ENCODE data around the gene RCVRN. TPM values are rescaled to one million over a fixed set of nuclear protein-coding genes. Genes with fewer than 3 reads are reported as not detected.

The RCVRN gene
- total and polyA plus RNA-seq, 3 donors from 2014 or later, result 0.32 to 0.63 (median 0.50) TPM

GRCh38 chr17:9938764-9939163, 33.7 kb upstream of the RCVRN start:
- H3K4me3 ChIP-seq, result no peak overlapping the region
- H3K27ac ChIP-seq, result no peak overlapping the region
- WGBS, 2 donors, result 93 to 100% methylated on average over 1 of the region's 1 CpG
- intact Hi-C loops (cut with DNase I; ENCODE audit: low total_unique reads), result no loop called here
- TF ChIP-seq CTCF (IDR thresholded peaks at IDR 0.05) (no peak), POLR2A (IDR thresholded peaks at IDR 0.05) (no peak)
- no peak for DNase-seq
- no peaks in the 10 kb centered on the region for H3K9me3 ChIP-seq
- peaks cover 14% of the 10 kb centered on the region for H3K4me1 ChIP-seq
- no peaks in the 10 kb centered on the region for H3K27me3 ChIP-seq
- H3K36me3 ChIP-seq (ENCODE audit: low read depth, missing control alignments), result no peaks in the 10 kb centered on the region

GRCh38 chr17:9937901-9938300, 32.8 kb upstream of the RCVRN start:
- intact Hi-C loops (cut with DNase I; ENCODE audit: low total_unique reads), result no loop called here
- no peak overlapping the region for H3K4me3 ChIP-seq
- H3K27me3 ChIP-seq, result no peaks in the 10 kb centered on the region
- no peak for TF ChIP-seq CTCF (IDR thresholded peaks at IDR 0.05)
- no peak for TF ChIP-seq POLR2A (IDR thresholded peaks at IDR 0.05)
- H3K27ac ChIP-seq, result peak overlapping the region in 1 of 2 donors; percentile 70
- peaks cover 14% of the 10 kb centered on the region for H3K4me1 ChIP-seq
- H3K36me3 ChIP-seq (ENCODE audit: low read depth, missing control alignments), result no peaks in the 10 kb centered on the region
- H3K9me3 ChIP-seq, result no peaks in the 10 kb centered on the region
- no peak for DNase-seq
- WGBS, 2 donors, result 81 to 88% methylated on average over 9 of the region's 9 CpGs

- H3K4me3 ChIP-seq, result no peak overlapping the region
- no peaks in the 10 kb centered on the region for H3K27me3 ChIP-seq
- WGBS, 2 donors, result 36 to 39% methylated on average over 9 to 13 of the region's 13 CpGs
- H3K36me3 ChIP-seq (ENCODE audit: low read depth, missing control alignments), result no peaks in the 10 kb centered on the region
- H3K27ac ChIP-seq, result peak overlapping the region in 1 of 2 donors; percentile 70
- H3K9me3 ChIP-seq, result no peaks in the 10 kb centered on the region
- intact Hi-C loops (cut with DNase I; ENCODE audit: low total_unique reads), result no loop called here
- no peak for TF ChIP-seq CTCF (IDR thresholded peaks at IDR 0.05)
- TF ChIP-seq POLR2A (IDR thresholded peaks at IDR 0.05), result no peak
- peak; percentile 85 for DNase-seq
- peaks cover 14% of the 10 kb centered on the region for H3K4me1 ChIP-seq
Observed at GRCh38 chr17:9937241-9937761, 32.2 kb upstream of the RCVRN start.

GRCh38 chr17:9936095-9936494, 31.0 kb upstream of the RCVRN start:
- no peaks in the 10 kb centered on the region for H3K36me3 ChIP-seq (ENCODE audit: low read depth, missing control alignments)
- TF ChIP-seq CTCF (IDR thresholded peaks at IDR 0.05) (no peak), POLR2A (IDR thresholded peaks at IDR 0.05) (no peak)
- DNase-seq, result no peak
- peaks cover 14% of the 10 kb centered on the region for H3K4me1 ChIP-seq
- no peak overlapping the region for H3K4me3 ChIP-seq
- H3K27ac ChIP-seq, result no peak overlapping the region
- no peaks in the 10 kb centered on the region for H3K27me3 ChIP-seq
- intact Hi-C loops (cut with DNase I; ENCODE audit: low total_unique reads), result no loop called here
- 77 to 91% methylated on average over 3 of the region's 3 CpGs for WGBS, 2 donors
- H3K9me3 ChIP-seq, result no peaks in the 10 kb centered on the region

GRCh38 chr17:9935408-9935807, 30.3 kb upstream of the RCVRN start:
- peaks cover 14% of the 10 kb centered on the region for H3K4me1 ChIP-seq
- 77 to 93% methylated on average over 5 to 6 of the region's 6 CpGs for WGBS, 2 donors
- no peak overlapping the region for H3K27ac ChIP-seq
- no peak for DNase-seq
- TF ChIP-seq CTCF (IDR thresholded peaks at IDR 0.05) (no peak), POLR2A (IDR thresholded peaks at IDR 0.05) (no peak)
- intact Hi-C loops (cut with DNase I; ENCODE audit: low total_unique reads), result no loop called here
- no peaks in the 10 kb centered on the region for H3K27me3 ChIP-seq
- H3K36me3 ChIP-seq (ENCODE audit: low read depth, missing control alignments), result no peaks in the 10 kb centered on the region
- no peak overlapping the region for H3K4me3 ChIP-seq
- H3K9me3 ChIP-seq, result no peaks in the 10 kb centered on the region

Data from testis (tissue), 3 donors.